Measurements from ENCODE around the gene E4F1. TPM values are rescaled to one million over a fixed set of nuclear protein-coding genes. Genes with fewer than 3 reads are reported as not detected.
A peak's percentile ranks its signal among the peaks of the same experiment; 100 is the strongest.

Gene E4F1
- total and polyA plus RNA-seq, 9 of the 15 experiments (the other 6 are each of a cell fraction or from before 2014, with no cell fraction given): 0.48 to 94.9 (median 20.4) TPM

DNA sequence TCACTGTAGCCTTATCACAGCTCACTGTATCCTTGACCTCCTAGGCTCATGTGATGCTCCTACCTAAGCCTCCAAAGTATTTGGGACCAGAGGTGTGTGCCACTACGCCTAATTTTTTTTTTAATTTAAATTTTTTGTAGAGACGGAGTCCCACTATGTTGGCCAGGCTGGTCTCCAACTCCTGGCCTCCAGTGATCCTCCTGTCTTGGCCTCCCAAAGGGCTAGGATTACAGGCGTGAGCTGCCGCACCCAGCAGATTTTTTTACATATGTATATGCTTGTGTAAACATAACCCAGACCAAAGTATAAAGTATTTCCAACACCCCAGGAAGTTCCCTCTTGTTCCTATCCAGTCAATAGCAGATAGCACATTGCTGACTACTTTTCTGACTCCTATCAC, 7.1 kb upstream of the E4F1 start:
- peak overlapping the region; percentile 2; the same call in 1 of the 2 replicates for H2AFZ ChIP-seq (ENCODE audit: low read depth, low read length)
- WGBS (ENCODE audit: insufficient coverage, low coverage, missing lambda C conversion rate): 54% methylated on average over 4 of the region's 4 CpGs
- intact Hi-C loops (cut with micrococcal nuclease) (no loop called here), in situ Hi-C loops (cut with MboI) (no loop called here)
- CTCF ChIA-PET (ENCODE audit: low intra/inter-chr PET ratio): no interaction called here
- FAIRE-seq (peak; percentile 44), ATAC-seq (no peak), DNase-seq (ENCODE audit: extremely low read depth in 1 of 4, low spot score in 3 of 4) (no peak)
- TF ChIP-seq, protein P1, sequence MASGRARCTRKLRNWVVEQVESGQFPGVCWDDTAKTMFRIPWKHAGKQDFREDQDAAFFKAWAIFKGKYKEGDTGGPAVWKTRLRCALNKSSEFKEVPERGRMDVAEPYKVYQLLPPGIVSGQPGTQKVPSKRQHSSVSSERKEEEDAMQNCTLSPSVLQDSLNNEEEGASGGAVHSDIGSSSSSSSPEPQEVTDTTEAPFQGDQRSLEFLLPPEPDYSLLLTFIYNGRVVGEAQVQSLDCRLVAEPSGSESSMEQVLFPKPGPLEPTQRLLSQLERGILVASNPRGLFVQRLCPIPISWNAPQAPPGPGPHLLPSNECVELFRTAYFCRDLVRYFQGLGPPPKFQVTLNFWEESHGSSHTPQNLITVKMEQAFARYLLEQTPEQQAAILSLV (tag; IDR thresholded peaks at IDR 0.05): no peak
- peak; percentile 23 for TF ChIP-seq RBM25 (IDR thresholded peaks at IDR 0.05; ENCODE audit: low read depth, low read length, severe bottlenecking)
- TF ChIP-seq BCOR (IDR thresholded peaks at IDR 0.05): 0 out of 2 replicates have a peak, but pooled peaks have one; percentile 14
- TF ChIP-seq, protein P2, sequence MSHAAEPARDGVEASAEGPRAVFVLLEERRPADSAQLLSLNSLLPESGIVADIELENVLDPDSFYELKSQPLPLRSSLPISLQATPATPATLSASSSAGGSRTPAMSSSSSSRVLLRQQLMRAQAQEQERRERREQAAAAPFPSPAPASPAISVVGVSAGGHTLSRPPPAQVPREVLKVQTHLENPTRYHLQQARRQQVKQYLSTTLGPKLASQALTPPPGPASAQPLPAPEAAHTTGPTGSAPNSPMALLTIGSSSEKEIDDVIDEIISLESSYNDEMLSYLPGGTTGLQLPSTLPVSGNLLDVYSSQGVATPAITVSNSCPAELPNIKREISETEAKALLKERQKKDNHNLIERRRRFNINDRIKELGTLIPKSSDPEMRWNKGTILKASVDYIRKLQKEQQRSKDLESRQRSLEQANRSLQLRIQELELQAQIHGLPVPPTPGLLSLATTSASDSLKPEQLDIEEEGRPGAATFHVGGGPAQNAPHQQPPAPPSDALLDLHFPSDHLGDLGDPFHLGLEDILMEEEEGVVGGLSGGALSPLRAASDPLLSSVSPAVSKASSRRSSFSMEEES (CRISPR knock-in tag; IDR thresholded peaks at IDR 0.05): no peak
- H4K20me1 ChIP-seq (replicated peaks; ENCODE audit: control insufficient read depth, insufficient read depth, low read length): peaks cover 13% of the 10 kb centered on the region; the same call in 1 of the 2 replicates
- H3K4me1 ChIP-seq (replicated peaks in 1 of 2; ENCODE audit: control insufficient read depth in 2 of 2, insufficient read depth in 2 of 2, low read length in 2 of 2): peaks cover 20 to 63% of the 10 kb centered on the region in 2 experiments; a peak in 4 of 5 replicates
- POLR2A ChIA-PET: interaction anchor here (1.0 to 3.1 kb wide), 5 partner anchors 10 to 61 kb away, joined by 4 to 17 read pairs (median 6); partner anchors contain the start of genes ECI1 and TRAF7
- no peaks in the 10 kb centered on the region for H3K9me3 ChIP-seq (replicated peaks; ENCODE audit: control insufficient read depth, insufficient read depth, low read depth, low read length)
- peak overlapping the region; percentile 55 for H3K4me3 ChIP-seq
- H3K79me2 ChIP-seq (ENCODE audit: control insufficient read depth, insufficient read depth, low read length): peaks cover 40% of the 10 kb centered on the region
- peaks cover 22% of the 10 kb centered on the region; the same call in 2 of the 3 replicates for H3K36me3 ChIP-seq (ENCODE audit: control insufficient read depth, insufficient read depth, low read length)
- peak overlapping the region; percentile 68 for H3K4me2 ChIP-seq (ENCODE audit: insufficient read depth, low read length)
- H3K9me1 ChIP-seq (ENCODE audit: control insufficient read depth, insufficient read depth, low read length): no peaks in the 10 kb centered on the region
- peak overlapping the region; percentile 97 for H3K27ac ChIP-seq (ENCODE audit: extremely low read depth, low read depth, low read length)
- peak overlapping the region; percentile 63 to 88 for H3K9ac ChIP-seq (ENCODE audit: insufficient read depth in 1 of 2, low read depth in 2 of 2, low read length in 2 of 2)
- H3K27me3 ChIP-seq (ENCODE audit: control insufficient read depth in 2 of 2, insufficient read depth in 2 of 2, low read length in 2 of 2): no peaks in the 10 kb centered on the region
- no TSS peak for BruUV-seq (replicated peaks)

All from K562 (cell line).